K562 (cell line): ENCODE data around the gene ENPP7. TPM values are rescaled to one million over a fixed set of nuclear protein-coding genes. Genes with fewer than 3 reads are reported as not detected.

Source experiments
- ATAC-seq: fragments of 200-7000 bp; cut with Tn5 transposase; 3 replicates; pipeline ENCODE4 v1.9.1; 2020; ENCODE audit warnings: moderate library complexity
- BruUV-seq: library from RNA; stranded (reverse); fragments of 400-500 nt; replicated peaks from 2 replicates; lab custom pipeline; 2021; lab: Mats Ljungman, UMichigan
- CTCF ChIA-PET: fragments of 300-600 bp; formaldehyde crosslinking; extraction: SDS; loops from one replicate; lab custom pipeline; 2021; ENCODE audit warnings: low intra/inter-chr PET ratio; lab: Yijun Ruan, JAX
- POLR2A ChIA-PET: fragments of 300-600, 350-650 bp; sonication (Branson Sonifier 250); formaldehyde crosslinking; extraction: SDS; loops from one replicate; lab custom pipeline; 2021; ENCODE audit warnings: antibody characterized with exemption, inconsistent platforms; lab: Yijun Ruan, JAX
- DNase-seq, 4 experiments: peaks; one replicate each; pipeline versions ENCODE4 v3.0.0 to v3.0.0-alpha.2; 2011 to 2018; ENCODE audit warnings: low spot score in 3 of 4, mixed read lengths in 3 of 4; ENCODE audit errors: extremely low read depth in 1 of 4
- FAIRE-seq: peaks from 2 replicates; lab custom pipeline; 2011; peaks lifted over from hg19 to GRCh38; lab: Jason Lieb, UNC
- H2AFZ ChIP-seq: 2 replicates; pipeline ENCODE4 v1.6.0; 2011; ENCODE audit warnings: low read depth, low read length, control low read depth, inconsistent platforms
- H3K27ac ChIP-seq: fragments of 200-600 bp; 3 replicates; pipeline ENCODE4 v1.8.0; 2011; ENCODE audit warnings: low read depth, mild to moderate bottlenecking, control low read depth, inconsistent platforms, low read length, moderate library complexity, mixed read lengths; ENCODE audit errors: extremely low read depth
- H3K27me3 ChIP-seq, 2 experiments: fragments of 300-600 bp in 1 of 2; 2 replicates in 1 of 2; 3 replicates in 1 of 2; pipeline versions ENCODE4 v1.6.0 to v1.8.0; 2011; ENCODE audit warnings: inconsistent platforms in 2 of 2, low read length in 2 of 2, mild to moderate bottlenecking in 1 of 2, mixed read lengths in 1 of 2, moderate library complexity in 1 of 2; ENCODE audit not compliant: control insufficient read depth in 2 of 2, insufficient read depth in 2 of 2
- H3K36me3 ChIP-seq: fragments of 300-600 bp; 3 replicates; pipeline ENCODE4 v1.8.0; 2011; ENCODE audit warnings: mild to moderate bottlenecking, low read length, inconsistent platforms; ENCODE audit not compliant: control insufficient read depth, insufficient read depth
- H3K4me1 ChIP-seq, 2 experiments: fragments of 200-600 bp in 1 of 2; replicated peaks in 1 of 2; 2 replicates in 1 of 2; 3 replicates in 1 of 2; pipeline versions ENCODE4 v1.5.1 to v1.8.0; 2011; ENCODE audit warnings: inconsistent platforms in 2 of 2, low read length in 2 of 2, mild to moderate bottlenecking in 1 of 2, mixed read lengths in 1 of 2, moderate library complexity in 1 of 2; ENCODE audit not compliant: control insufficient read depth in 2 of 2, insufficient read depth in 2 of 2
- H3K4me2 ChIP-seq: 2 replicates; pipeline ENCODE4 v1.6.1; 2011; ENCODE audit warnings: low read length, control low read depth, inconsistent platforms, mixed read lengths; ENCODE audit not compliant: insufficient read depth
- H3K4me3 ChIP-seq: fragments of 200-600 bp; sonication (generic), shearing (Covaris generic); 2 replicates; pipeline ENCODE4 v1.5.1; 2016; ENCODE audit warnings: control low read depth, inconsistent platforms
- H3K79me2 ChIP-seq: fragments of 200-600 bp; 3 replicates; pipeline ENCODE4 v1.8.0; 2011; ENCODE audit warnings: low read length, inconsistent platforms; ENCODE audit not compliant: control insufficient read depth, insufficient read depth
- H3K9ac ChIP-seq, 2 experiments: 2 replicates each; pipeline versions ENCODE4 v1.6.0 to v1.6.1; 2011; ENCODE audit warnings: low read depth in 2 of 2, low read length in 2 of 2, control low read depth in 1 of 2, inconsistent platforms in 1 of 2, mild to moderate bottlenecking in 1 of 2, mixed read lengths in 1 of 2; ENCODE audit not compliant: insufficient read depth in 1 of 2
- H3K9me1 ChIP-seq: one replicate; pipeline ENCODE4 v1.6.0; 2011; ENCODE audit warnings: inconsistent platforms, mild to moderate bottlenecking, low read length, moderate library complexity; ENCODE audit not compliant: control insufficient read depth, insufficient read depth
- H3K9me3 ChIP-seq: replicated peaks from 2 replicates; pipeline ENCODE4 v1.5.1; 2011; ENCODE audit warnings: low read depth, low read length, inconsistent platforms; ENCODE audit not compliant: control insufficient read depth, insufficient read depth
- H4K20me1 ChIP-seq: replicated peaks from 2 replicates; pipeline ENCODE4 v1.6.1; 2011; ENCODE audit warnings: low read length, inconsistent platforms, mixed read lengths; ENCODE audit not compliant: control insufficient read depth, insufficient read depth
- GTF3C2 ChIP-seq: IDR thresholded peaks from 3 replicates; pipeline ENCODE4 v1.6.1; 2011; ENCODE audit warnings: borderline replicate concordance, mild to moderate bottlenecking, moderate library complexity; ENCODE audit not compliant: insufficient read length; ENCODE audit errors: extremely low read depth
- RBFOX2 ChIP-seq: fragments of 200-400 bp; formaldehyde crosslinking; IDR thresholded peaks from 2 replicates; pipeline ENCODE4 v1.6.1; 2017; ENCODE audit warnings: low read depth, mild to moderate bottlenecking, low read length, moderate library complexity
- SREBF1 ChIP-seq: fragments of 150-350 bp; IDR thresholded peaks from 2 replicates; pipeline ENCODE4 v1.6.1; 2014; ENCODE audit warnings: antibody characterized with exemption, low read depth, low read length, borderline replicate concordance
- ZNF551 ChIP-seq: fragments of 250-450 bp; sonication (Bioruptor Pico); IDR thresholded peaks from 2 replicates; pipeline ENCODE4 v1.5.0; 2021; ENCODE audit warnings: mild to moderate bottlenecking, moderate library complexity
- ZNF780A ChIP-seq: fragments of 250-450 bp; sonication (Bioruptor Pico); IDR thresholded peaks from 2 replicates; pipeline ENCODE4 v1.5.0; 2021; ENCODE audit warnings: mild to moderate bottlenecking
- WGBS: fragments of 100-300 bp; shearing (Covaris generic); methylation state at CpG from one replicate; pipeline ENCODE4 v1.1.6; 2016; ENCODE audit warnings: low coverage, mixed read lengths; ENCODE audit not compliant: insufficient coverage; ENCODE audit errors: missing lambda C conversion rate; 5-methylcytosine and 5-hydroxymethylcytosine counted together
- in situ Hi-C: fragments of 300-500 bp; cut with MboI; formaldehyde crosslinking; loops from 4 replicates; pipeline ENCODE4 v1.15.0; 2018; ENCODE audit warnings: inconsistent platforms, mixed read lengths
- intact Hi-C: fragments of 100-400 bp; cut with micrococcal nuclease; formaldehyde crosslinking; loops from 2 replicates; pipeline ENCODE4 v1.14.2; 2022
- polyA plus RNA-seq, 8 experiments: library from polyadenylated mRNA; depleted of rRNA in 4 of 8; stranded (reverse) in 5 of 8; unstranded in 3 of 8; fragments of >200 nt; fragmentation: Nextera tagmentation in 2 of 8; fragmentation: Illumina TruSeq in 1 of 8; extraction: Ambion mirVana in 2 of 8; extraction: Trizol in 1 of 8; gene quantifications; 2 replicates each; pipeline versions ENCODE4 v1.2.1 to v1.2.3, GENCODE V29; 2011 to 2014; ENCODE audit warnings: inconsistent platforms in 1 of 8, missing spikeins in 1 of 8
- total RNA-seq, 7 experiments: library from RNA; depleted of rRNA in 6 of 7; stranded (reverse); fragments of >200 nt in 6 of 7; fragmentation: Illumina TruSeq in 2 of 7; extraction: Trizol in 2 of 7; gene quantifications; 2 replicates each; pipeline versions ENCODE4 v1.2.1 to v1.2.3, GENCODE V29; 2011 to 2021; ENCODE audit warnings: low replicate concordance in 1 of 7

Gene ENPP7
- total and polyA plus RNA-seq, 9 of the 15 experiments (the other 6 are each of a cell fraction or from before 2014, with no cell fraction given), result not detected

DNA sequence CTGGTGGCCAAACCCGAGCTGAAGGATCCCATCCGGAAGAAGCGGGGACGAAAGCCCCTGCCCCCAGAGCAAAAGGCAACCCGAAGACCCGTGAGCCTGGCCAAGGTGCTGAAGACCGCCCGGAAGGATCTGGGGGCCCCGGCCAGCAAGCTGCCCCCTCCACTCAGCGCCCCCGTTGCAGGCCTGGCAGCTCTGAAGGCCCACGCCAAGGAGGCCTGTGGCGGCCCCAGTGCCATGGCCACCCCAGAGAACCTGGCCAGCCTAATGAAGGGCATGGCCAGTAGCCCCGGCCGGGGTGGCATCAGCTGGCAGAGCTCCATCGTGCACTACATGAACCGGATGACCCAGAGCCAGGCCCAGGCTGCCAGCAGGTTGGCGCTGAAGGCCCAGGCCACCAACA lies 53.1 kb downstream of the ENPP7 start (continued):
- TF ChIP-seq GTF3C2, result no peak
- TF ChIP-seq ZNF551 (CRISPR knock-in tag), result no peak
- TF ChIP-seq, all 486 proteins: peak for 0

DNA sequence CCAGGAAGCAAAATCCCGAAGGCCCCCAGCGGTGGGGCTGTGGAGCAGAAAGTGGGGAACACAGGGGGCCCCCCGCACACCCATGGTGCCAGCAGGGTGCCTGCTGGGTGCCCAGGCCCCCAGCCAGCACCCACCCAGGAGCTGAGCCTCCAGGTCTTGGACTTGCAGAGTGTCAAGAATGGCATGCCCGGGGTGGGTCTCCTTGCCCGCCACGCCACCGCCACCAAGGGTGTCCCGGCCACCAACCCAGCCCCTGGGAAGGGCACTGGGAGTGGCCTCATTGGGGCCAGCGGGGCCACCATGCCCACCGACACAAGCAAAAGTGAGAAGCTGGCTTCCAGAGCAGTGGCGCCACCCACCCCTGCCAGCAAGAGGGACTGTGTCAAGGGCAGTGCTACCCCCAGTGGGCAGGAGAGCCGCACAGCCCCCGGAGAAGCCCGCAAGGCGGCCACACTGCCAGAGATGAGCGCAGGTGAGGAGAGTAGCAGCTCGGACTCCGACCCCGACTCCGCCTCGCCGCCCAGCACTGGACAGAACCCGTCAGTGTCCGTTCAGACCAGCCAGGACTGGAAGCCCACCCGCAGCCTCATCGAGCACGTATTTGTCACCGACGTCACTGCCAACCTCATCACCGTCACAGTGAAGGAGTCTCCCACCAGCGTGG lies 53.7 kb downstream of the ENPP7 start:
- Histone ChIP-seq H3K9ac (no peak overlapping the region), H3K27ac (no peak overlapping the region), H3K79me2 (peaks cover 6% of the 10 kb centered on the region; the same call in 1 of the 3 replicates), H3K36me3 (peaks cover 57% of the 10 kb centered on the region), H3K27me3 (no peaks in the 10 kb centered on the region), H3K9me3 (no peaks in the 10 kb centered on the region), H3K9me1 (no peaks in the 10 kb centered on the region), H4K20me1 (no peaks in the 10 kb centered on the region), H3K4me1 (peaks cover 6 to 32% of the 10 kb centered on the region in 2 experiments; a peak in 4 of 5 replicates), H3K4me3 (no peak overlapping the region), H3K4me2 (no peak overlapping the region), H2AFZ (no peak overlapping the region)
- intact Hi-C loops (loop anchor here (5.0 kb wide), 1 partner anchor 37 kb away; no protein-coding TSS in a partner anchor), in situ Hi-C loops (no loop called here)
- BruUV-seq, result no TSS peak
- ChIA-PET CTCF (interaction anchor here (0.6 kb wide), 1 partner anchor 140 kb away, joined by 3 read pairs; no protein-coding TSS in a partner anchor), POLR2A (interaction anchor here (1.1 to 2.1 kb wide), 4 partner anchors 9 to 155 kb away, joined by 4 to 6 read pairs (median 4); partner anchors contain the start of gene CBX8)
- no peak for FAIRE-seq
- ATAC-seq, result no peak
- 92% methylated on average over 28 of the region's 31 CpGs for WGBS
- no peak for DNase-seq
- TF ChIP-seq RBFOX2 (peak; percentile 38; the same call in 1 of the 2 replicates), ZNF780A (CRISPR knock-in tag) (no peak), SREBF1 (no peak)
